ENCODE measurements around the gene SF3A1.

Gene SF3A1

DNA sequence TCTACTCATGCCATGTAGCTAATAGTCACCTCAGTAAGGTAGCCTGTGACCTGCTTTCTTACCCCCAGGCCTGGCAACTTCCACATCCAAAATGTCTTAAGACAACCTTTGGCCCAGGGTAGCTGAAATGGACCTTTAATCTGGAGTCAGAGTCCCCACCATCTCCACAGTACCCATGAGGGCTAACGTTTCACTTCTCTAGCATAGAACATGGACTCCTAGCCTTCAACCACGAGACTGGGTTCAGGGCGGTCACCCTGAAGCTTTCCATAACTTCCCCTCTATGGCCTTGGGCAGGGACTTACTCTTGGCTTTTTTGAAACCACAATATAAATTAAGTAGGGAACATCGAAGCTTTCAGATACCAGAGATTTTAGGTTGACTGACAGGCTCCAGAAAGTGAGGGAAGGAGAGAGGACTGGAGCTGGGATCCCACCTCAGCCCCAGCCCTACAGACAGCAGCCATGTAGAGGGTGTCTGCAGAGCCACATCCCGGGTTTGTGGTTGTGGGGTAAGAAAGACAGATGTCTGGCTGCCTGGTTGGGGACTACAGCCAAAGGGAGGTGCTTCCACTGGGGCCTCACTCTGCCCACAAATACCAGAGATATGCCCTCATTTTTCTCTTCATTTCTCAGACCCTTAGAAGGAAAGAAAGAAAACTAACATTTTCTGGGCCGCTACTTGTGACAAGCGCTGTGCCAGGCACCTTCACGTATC lies 32.5 kb downstream of the SF3A1 start:
- no peak overlapping the region for H3K4me3 ChIP-seq (ENCODE audit: low read depth, low read length)
- TF ChIP-seq, protein P1, sequence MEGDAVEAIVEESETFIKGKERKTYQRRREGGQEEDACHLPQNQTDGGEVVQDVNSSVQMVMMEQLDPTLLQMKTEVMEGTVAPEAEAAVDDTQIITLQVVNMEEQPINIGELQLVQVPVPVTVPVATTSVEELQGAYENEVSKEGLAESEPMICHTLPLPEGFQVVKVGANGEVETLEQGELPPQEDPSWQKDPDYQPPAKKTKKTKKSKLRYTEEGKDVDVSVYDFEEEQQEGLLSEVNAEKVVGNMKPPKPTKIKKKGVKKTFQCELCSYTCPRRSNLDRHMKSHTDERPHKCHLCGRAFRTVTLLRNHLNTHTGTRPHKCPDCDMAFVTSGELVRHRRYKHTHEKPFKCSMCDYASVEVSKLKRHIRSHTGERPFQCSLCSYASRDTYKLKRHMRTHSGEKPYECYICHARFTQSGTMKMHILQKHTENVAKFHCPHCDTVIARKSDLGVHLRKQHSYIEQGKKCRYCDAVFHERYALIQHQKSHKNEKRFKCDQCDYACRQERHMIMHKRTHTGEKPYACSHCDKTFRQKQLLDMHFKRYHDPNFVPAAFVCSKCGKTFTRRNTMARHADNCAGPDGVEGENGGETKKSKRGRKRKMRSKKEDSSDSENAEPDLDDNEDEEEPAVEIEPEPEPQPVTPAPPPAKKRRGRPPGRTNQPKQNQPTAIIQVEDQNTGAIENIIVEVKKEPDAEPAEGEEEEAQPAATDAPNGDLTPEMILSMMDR (IDR thresholded peaks at IDR 0.05; ENCODE audit: control insufficient read depth, extremely low read depth, insufficient read depth) = no peak
- DNase-seq (ENCODE audit: low read depth) = no peak

DNA sequence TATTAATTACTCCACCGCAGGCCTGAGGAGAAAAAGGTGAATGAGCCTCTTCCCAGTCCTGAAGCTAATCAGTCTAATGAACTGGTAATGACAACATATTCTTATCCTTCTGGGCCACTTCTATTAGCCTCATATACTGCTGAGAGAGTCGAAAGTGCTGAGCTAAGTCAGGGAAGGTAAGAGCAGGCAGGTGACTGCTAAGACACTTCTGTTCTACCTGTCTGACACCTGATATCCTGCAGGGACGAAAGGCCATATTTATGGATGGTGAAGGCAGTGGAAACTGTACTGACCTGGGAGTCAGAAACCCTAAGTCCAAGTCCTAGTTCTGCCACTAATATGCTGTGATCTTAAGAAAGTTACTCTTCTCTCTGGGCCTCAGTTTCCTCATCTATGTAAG lies 33.4 kb downstream of the SF3A1 start:
- TF ChIP-seq, protein P1 (IDR thresholded peaks at IDR 0.05; ENCODE audit: control insufficient read depth, extremely low read depth, insufficient read depth) = no peak
- H3K4me3 ChIP-seq (ENCODE audit: low read depth, low read length) = no peak overlapping the region
- no peak for DNase-seq (ENCODE audit: low read depth)

DNA sequence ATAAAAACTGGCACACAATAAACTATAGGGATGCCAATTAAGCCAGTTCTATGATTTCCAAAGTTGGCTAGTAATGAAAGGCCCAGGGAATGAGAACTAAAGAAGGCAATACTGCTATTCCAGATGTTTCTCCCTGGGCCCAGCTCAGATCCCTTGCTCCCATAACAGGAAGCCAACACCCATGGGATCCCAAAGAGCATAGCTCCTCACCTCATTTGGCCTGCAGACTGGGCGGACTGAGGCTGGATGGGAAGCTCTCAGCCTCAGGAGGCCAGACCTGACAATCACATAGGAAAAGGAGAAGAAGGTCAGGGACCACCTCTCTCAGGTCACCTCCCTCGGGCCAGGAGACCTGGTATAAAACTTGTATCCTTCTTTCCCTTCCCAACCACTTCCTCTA lies 35.2 kb downstream of the SF3A1 start:
- TF ChIP-seq, protein P1 (IDR thresholded peaks at IDR 0.05; ENCODE audit: control insufficient read depth, extremely low read depth, insufficient read depth) = no peak
- H3K4me3 ChIP-seq (ENCODE audit: low read depth, low read length) = no peak overlapping the region
- DNase-seq (ENCODE audit: low read depth) = no peak

DNA sequence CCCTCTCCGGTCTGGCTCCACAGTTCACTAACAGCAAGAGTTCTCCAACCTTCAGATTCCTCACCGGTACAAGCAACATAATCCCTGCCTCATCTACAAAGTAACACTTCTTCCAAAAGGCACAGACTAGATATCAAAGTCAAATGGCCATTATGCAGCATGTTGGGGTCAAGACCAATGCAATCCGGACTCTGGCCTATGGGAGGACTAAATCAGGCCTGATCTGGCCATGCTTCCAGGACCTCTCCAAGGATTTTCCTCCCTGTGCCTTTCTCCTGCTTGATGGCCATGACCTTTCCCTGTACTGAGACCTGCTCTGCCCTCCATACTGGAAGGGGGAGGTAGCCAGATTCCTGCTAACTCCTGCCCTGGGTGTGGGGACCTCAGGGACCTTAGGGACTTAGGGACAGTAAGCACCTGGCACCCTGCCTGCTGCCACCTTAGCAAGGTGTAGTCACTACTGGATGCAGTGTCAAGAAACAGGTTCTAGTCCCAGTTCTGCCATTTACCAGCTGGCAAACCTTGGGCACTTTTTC lies 36.6 kb downstream of the SF3A1 start:
- DNase-seq (ENCODE audit: low read depth) = no peak
- no peak overlapping the region for H3K4me3 ChIP-seq (ENCODE audit: low read depth, low read length)
- TF ChIP-seq, protein P1 (IDR thresholded peaks at IDR 0.05; ENCODE audit: control insufficient read depth, extremely low read depth, insufficient read depth) = no peak

DNA sequence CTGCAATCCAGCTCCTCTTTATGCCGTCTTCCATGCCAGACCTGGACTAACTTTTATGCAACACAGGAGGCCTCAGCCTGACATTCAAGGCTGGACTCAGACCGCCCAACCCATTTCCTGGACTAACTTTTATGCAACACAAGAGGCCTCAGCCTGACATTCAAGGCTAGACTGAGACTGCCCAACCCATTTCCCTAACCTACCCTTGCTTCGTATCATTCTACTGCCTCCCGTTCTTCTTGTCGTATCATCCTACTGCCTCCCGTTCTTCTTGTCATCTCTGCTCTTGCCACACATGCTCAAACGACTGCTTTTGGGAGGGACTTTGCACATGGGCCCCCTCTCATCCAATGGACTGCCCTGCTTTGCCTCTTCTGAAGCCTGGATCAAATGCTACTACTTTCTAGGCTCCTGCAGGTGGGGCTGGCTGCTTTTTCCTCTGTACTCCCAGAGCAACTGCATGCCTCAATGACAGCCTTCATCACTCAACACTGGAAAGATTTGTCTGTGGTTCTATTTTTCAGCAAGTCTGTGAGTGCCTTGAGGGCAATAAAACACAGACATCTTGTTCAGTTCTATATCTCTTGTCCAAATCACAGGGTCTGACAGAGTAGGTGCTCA lies 37.8 kb downstream of the SF3A1 start:
- no peak overlapping the region for H3K4me3 ChIP-seq (ENCODE audit: low read depth, low read length)
- TF ChIP-seq, protein P1 (IDR thresholded peaks at IDR 0.05; ENCODE audit: control insufficient read depth, extremely low read depth, insufficient read depth) = no peak
- no peak for DNase-seq (ENCODE audit: low read depth)

DNA sequence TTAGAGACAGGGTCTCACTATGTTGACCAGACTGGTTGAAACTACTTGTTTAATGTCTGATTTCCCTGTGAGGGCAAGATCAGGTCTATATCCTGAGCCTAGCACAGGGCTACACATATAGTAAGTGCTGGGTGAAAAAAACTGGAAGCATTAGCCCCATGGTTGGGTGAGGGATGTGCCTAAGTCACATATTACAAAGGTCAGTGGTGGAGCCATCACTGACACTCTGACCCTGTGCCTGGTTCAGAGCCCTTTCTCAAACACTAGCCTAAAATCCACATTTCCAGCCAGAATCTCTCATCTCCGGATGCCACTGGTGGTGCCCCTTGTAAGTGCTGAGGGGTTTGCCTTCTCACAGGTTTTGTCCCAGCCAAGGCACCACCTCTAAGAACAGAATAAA lies 38.9 kb downstream of the SF3A1 start:
- no peak overlapping the region for H3K4me3 ChIP-seq (ENCODE audit: low read depth, low read length)
- DNase-seq (ENCODE audit: low read depth) = no peak
- TF ChIP-seq, protein P1 (IDR thresholded peaks at IDR 0.05; ENCODE audit: control insufficient read depth, extremely low read depth, insufficient read depth) = no peak

Data from LNCaP clone FGC (cell line).